GM12878 (cell line): ENCODE results near the gene SAPCD2. TPM values are rescaled to one million over a fixed set of nuclear protein-coding genes. Genes with fewer than 3 reads are reported as not detected.
A peak's percentile ranks its signal among the peaks of the same experiment; 100 is the strongest.

Experiments used
- CHD2 ChIP-seq: IDR thresholded peaks from 2 replicates; pipeline ENCODE4 v1.6.1; 2011; ENCODE audit warnings: low read depth, low read length, improper control_type of control experiment, borderline replicate concordance
- CHD4 ChIP-seq: fragments of 200-600 bp; sonication (generic); IDR thresholded peaks from 2 replicates; pipeline ENCODE4 v1.6.1; 2016; ENCODE audit warnings: mild to moderate bottlenecking
- JUNB ChIP-seq: IDR thresholded peaks from 2 replicates; pipeline ENCODE4 v1.6.1; 2016; ENCODE audit warnings: antibody characterized with exemption, mild to moderate bottlenecking
- NFIC ChIP-seq: IDR thresholded peaks from 2 replicates; pipeline ENCODE4 v1.6.1; 2012; ENCODE audit warnings: low read depth, mild to moderate bottlenecking, inconsistent platforms, low read length, moderate library complexity
- NR2C2 ChIP-seq: IDR thresholded peaks from 2 replicates; pipeline ENCODE4 v1.6.1; 2011; ENCODE audit warnings: borderline replicate concordance, low read depth; ENCODE audit not compliant: control insufficient read depth, insufficient read length
- RELA ChIP-seq: fragments of 450-650 bp; IDR thresholded peaks from 2 replicates; pipeline ENCODE4 v1.8.0; 2014; ENCODE audit warnings: borderline replicate concordance; ENCODE audit not compliant: partially characterized antibody
- SREBF1 ChIP-seq: IDR thresholded peaks from 2 replicates; pipeline ENCODE4 v1.6.1; 2012; ENCODE audit warnings: mild to moderate bottlenecking, low read length
- polyA plus RNA-seq, 11 experiments: library from polyadenylated mRNA; depleted of rRNA in 4 of 11; unstranded in 6 of 11; stranded (reverse) in 5 of 11; fragments of >200 nt; fragmentation: Nextera tagmentation in 4 of 11; fragmentation: Illumina TruSeq in 1 of 11; extraction: Ambion mirVana in 4 of 11; extraction: Trizol in 1 of 11; gene quantifications; 1 replicate in 1 of 11; 2 replicates in 10 of 11; pipeline versions ENCODE4 v1.2.1 to v1.2.3, GENCODE V29; 2011 to 2016; ENCODE audit warnings: inconsistent platforms in 2 of 11, missing spikeins in 2 of 11, low read depth in 1 of 11
- total RNA-seq, 4 experiments: library from RNA; depleted of rRNA in 3 of 4; stranded (reverse); fragments of >200 nt in 3 of 4; fragmentation: Illumina TruSeq in 1 of 4; extraction: Trizol in 1 of 4; gene quantifications; 2 replicates each; pipeline versions ENCODE4 v1.2.1 to v1.2.3, GENCODE V29; 2013 to 2021
- TF ChIP-seq, protein P1 (sequence below): fragments of 450-650 bp; IDR thresholded peaks from 2 replicates; pipeline ENCODE4 v1.6.1; 2018; ENCODE audit warnings: mild to moderate bottlenecking, low read depth, moderate library complexity; ENCODE audit not compliant: partially characterized antibody
- TF ChIP-seq, protein P2 (sequence below): fragments of 150-350 bp; IDR thresholded peaks from 2 replicates; pipeline ENCODE4 v1.6.1; 2014; ENCODE audit warnings: mild to moderate bottlenecking, low read depth, low read length
- TF ChIP-seq, protein P3 (sequence below): IDR thresholded peaks from 2 replicates; pipeline ENCODE4 v1.6.1; 2011; ENCODE audit warnings: borderline replicate concordance, low read depth, mild to moderate bottlenecking, moderate library complexity, low read length; ENCODE audit not compliant: insufficient read depth, poor library complexity, severe bottlenecking
- TF ChIP-seq, protein P4 (sequence below): fragments of 450-650 bp; IDR thresholded peaks from 2 replicates; pipeline ENCODE4 v1.6.1; 2017; ENCODE audit warnings: antibody characterized with exemption, mild to moderate bottlenecking, moderate library complexity

Gene SAPCD2
- total and polyA plus RNA-seq, 10 of the 15 experiments (the other 5 are each of a cell fraction or from before 2014, with no cell fraction given): 1.6 to 35.2 (median 7.2) TPM

DNA sequence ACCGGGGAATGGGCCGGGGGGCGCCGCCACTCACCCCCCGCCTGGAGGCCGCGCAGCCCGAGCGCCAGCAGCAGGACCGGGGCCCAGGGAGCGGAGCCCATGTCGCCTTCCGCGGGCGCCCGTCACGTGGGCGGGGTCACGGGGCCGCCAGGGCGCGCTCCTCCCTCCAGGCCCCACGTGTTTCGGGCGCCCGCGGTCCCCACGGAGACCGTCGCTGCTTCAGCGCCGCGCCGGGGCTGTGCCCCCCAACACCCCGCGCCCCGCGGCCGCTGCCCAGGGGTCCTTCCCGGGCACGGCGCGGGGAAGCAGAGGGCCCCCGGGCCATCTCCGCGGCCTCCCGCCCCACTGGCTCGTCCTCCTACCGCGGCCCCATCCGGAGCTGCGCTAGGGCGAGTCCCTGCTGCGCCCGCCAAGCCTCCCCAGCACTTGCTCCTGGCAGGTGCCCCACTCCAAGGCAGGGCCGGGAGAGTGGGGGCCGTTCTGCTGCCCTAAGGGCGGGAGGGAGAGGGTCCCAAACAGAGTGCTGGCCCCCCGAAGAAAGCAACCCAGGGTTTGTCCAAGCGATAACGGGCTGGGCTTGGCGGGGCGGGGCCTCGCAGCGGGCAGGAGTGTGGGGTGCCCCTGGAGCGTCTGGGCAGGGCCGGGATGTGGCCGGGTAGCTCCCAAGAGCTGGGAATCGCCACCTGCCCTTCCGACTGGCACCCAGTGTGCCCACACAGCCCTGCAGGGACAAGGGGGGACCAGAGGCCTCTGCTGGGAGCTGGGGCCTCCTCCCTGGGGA, 44.4 kb upstream of the SAPCD2 start, which contains the start of gene DPP7 (continued):
- TF ChIP-seq, protein P1, sequence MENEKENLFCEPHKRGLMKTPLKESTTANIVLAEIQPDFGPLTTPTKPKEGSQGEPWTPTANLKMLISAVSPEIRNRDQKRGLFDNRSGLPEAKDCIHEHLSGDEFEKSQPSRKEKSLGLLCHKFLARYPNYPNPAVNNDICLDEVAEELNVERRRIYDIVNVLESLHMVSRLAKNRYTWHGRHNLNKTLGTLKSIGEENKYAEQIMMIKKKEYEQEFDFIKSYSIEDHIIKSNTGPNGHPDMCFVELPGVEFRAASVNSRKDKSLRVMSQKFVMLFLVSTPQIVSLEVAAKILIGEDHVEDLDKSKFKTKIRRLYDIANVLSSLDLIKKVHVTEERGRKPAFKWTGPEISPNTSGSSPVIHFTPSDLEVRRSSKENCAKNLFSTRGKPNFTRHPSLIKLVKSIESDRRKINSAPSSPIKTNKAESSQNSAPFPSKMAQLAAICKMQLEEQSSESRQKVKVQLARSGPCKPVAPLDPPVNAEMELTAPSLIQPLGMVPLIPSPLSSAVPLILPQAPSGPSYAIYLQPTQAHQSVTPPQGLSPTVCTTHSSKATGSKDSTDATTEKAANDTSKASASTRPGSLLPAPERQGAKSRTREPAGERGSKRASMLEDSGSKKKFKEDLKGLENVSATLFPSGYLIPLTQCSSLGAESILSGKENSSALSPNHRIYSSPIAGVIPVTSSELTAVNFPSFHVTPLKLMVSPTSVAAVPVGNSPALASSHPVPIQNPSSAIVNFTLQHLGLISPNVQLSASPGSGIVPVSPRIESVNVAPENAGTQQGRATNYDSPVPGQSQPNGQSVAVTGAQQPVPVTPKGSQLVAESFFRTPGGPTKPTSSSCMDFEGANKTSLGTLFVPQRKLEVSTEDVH: no peak
- TF ChIP-seq NR2C2 (no peak), CHD2 (no peak), JUNB (no peak), RELA (peak; percentile 45), SREBF1 (no peak), CHD4 (no peak), NFIC (no peak)
- TF ChIP-seq, protein P2, sequence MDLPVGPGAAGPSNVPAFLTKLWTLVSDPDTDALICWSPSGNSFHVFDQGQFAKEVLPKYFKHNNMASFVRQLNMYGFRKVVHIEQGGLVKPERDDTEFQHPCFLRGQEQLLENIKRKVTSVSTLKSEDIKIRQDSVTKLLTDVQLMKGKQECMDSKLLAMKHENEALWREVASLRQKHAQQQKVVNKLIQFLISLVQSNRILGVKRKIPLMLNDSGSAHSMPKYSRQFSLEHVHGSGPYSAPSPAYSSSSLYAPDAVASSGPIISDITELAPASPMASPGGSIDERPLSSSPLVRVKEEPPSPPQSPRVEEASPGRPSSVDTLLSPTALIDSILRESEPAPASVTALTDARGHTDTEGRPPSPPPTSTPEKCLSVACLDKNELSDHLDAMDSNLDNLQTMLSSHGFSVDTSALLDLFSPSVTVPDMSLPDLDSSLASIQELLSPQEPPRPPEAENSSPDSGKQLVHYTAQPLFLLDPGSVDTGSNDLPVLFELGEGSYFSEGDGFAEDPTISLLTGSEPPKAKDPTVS: no peak
- TF ChIP-seq, protein P3, sequence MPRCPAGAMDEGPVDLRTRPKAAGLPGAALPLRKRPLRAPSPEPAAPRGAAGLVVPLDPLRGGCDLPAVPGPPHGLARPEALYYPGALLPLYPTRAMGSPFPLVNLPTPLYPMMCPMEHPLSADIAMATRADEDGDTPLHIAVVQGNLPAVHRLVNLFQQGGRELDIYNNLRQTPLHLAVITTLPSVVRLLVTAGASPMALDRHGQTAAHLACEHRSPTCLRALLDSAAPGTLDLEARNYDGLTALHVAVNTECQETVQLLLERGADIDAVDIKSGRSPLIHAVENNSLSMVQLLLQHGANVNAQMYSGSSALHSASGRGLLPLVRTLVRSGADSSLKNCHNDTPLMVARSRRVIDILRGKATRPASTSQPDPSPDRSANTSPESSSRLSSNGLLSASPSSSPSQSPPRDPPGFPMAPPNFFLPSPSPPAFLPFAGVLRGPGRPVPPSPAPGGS: no peak
- TF ChIP-seq, protein P4, sequence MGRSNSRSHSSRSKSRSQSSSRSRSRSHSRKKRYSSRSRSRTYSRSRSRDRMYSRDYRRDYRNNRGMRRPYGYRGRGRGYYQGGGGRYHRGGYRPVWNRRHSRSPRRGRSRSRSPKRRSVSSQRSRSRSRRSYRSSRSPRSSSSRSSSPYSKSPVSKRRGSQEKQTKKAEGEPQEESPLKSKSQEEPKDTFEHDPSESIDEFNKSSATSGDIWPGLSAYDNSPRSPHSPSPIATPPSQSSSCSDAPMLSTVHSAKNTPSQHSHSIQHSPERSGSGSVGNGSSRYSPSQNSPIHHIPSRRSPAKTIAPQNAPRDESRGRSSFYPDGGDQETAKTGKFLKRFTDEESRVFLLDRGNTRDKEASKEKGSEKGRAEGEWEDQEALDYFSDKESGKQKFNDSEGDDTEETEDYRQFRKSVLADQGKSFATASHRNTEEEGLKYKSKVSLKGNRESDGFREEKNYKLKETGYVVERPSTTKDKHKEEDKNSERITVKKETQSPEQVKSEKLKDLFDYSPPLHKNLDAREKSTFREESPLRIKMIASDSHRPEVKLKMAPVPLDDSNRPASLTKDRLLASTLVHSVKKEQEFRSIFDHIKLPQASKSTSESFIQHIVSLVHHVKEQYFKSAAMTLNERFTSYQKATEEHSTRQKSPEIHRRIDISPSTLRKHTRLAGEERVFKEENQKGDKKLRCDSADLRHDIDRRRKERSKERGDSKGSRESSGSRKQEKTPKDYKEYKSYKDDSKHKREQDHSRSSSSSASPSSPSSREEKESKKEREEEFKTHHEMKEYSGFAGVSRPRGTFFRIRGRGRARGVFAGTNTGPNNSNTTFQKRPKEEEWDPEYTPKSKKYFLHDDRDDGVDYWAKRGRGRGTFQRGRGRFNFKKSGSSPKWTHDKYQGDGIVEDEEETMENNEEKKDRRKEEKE: no peak
